Uterus (tissue), 2 donors: Measurements from ENCODE around the gene CARNS1.

Experiments used
- POLR2A ChIP-seq, 2 donors: fragments of 450-650 bp; IDR thresholded peaks; one replicate each; pipeline ENCODE4 v1.6.1; 2016; ENCODE audit warnings: antibody characterized with exemption in 2 of 2, mild to moderate bottlenecking in 1 of 2, moderate library complexity in 1 of 2
- TF ChIP-seq, protein P1 (sequence below), 4 experiments: fragments of 200-600 bp in 2 of 4; fragments of 450-650 bp in 2 of 4; sonication (generic) in 2 of 4; IDR thresholded peaks; one replicate each; pipeline ENCODE4 v1.5.1; 2016 to 2019; ENCODE audit warnings: antibody characterized with exemption in 4 of 4, mild to moderate bottlenecking in 2 of 4, moderate library complexity in 1 of 4

DNA sequence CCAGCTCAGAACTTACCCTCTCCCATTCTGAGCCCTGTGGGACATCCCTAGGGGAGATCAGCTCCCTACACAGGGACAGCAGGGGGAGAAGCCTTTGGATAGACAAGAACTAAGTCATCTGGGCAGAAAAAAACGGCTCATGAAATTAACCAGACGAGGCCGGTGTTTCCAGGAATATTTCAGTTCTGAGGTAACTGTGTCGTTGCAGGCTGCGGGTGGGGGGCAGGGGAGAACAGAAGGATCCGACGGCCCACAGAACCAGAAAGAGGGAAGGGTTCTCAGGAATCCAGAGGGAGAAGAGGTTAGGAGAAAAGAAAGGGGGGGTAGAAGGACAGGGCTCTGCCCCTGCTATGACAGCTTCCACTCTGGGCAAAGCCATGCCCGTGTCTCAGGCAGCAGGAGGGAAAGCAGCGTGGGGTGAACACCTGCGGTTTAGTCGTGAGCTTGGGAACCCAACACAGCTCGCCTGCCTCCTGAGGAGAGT, 45.6 kb upstream of the CARNS1 start:
- TF ChIP-seq, protein P1, sequence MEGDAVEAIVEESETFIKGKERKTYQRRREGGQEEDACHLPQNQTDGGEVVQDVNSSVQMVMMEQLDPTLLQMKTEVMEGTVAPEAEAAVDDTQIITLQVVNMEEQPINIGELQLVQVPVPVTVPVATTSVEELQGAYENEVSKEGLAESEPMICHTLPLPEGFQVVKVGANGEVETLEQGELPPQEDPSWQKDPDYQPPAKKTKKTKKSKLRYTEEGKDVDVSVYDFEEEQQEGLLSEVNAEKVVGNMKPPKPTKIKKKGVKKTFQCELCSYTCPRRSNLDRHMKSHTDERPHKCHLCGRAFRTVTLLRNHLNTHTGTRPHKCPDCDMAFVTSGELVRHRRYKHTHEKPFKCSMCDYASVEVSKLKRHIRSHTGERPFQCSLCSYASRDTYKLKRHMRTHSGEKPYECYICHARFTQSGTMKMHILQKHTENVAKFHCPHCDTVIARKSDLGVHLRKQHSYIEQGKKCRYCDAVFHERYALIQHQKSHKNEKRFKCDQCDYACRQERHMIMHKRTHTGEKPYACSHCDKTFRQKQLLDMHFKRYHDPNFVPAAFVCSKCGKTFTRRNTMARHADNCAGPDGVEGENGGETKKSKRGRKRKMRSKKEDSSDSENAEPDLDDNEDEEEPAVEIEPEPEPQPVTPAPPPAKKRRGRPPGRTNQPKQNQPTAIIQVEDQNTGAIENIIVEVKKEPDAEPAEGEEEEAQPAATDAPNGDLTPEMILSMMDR (IDR thresholded peaks at IDR 0.05), result no peak
- peak; percentile 37 to 39 for TF ChIP-seq POLR2A (IDR thresholded peaks at IDR 0.05)
